H1 (cell line): Measurements from ENCODE around the gene NKAPD1. TPM values are rescaled to one million over a fixed set of nuclear protein-coding genes. Genes with fewer than 3 reads are reported as not detected.

Experiments used
- CTCF ChIA-PET: fragments of 300-600 bp; sonication (Branson Sonifier 250); formaldehyde crosslinking; loops from one replicate; lab custom pipeline; 2021; ENCODE audit not compliant: partially characterized antibody; lab: Charles Lee
- POLR2A ChIA-PET: fragments of 300-600 bp; sonication (Branson Sonifier 250); formaldehyde crosslinking; loops from one replicate; lab custom pipeline; 2021; ENCODE audit warnings: inconsistent platforms; ENCODE audit not compliant: partially characterized antibody; lab: Charles Lee
- DNase-seq, 2 experiments: peaks; one replicate each; pipeline versions ENCODE4 v3.0.0 to v3.0.0-alpha.2; 2010 to 2022; ENCODE audit warnings: low spot score in 2 of 2, low read depth in 1 of 2, mixed read lengths in 1 of 2
- FAIRE-seq: peaks from 2 replicates; lab custom pipeline; 2011; peaks lifted over from hg19 to GRCh38; lab: Jason Lieb, UNC
- H2AFZ ChIP-seq: 2 replicates; pipeline ENCODE4 v1.8.1; 2012; ENCODE audit warnings: low read length, inconsistent platforms
- H2AK5ac ChIP-seq: 2 replicates; pipeline ENCODE4 v1.6.1; 2013; ENCODE audit warnings: low read depth, low read length
- H2BK120ac ChIP-seq: replicated peaks from 2 replicates; pipeline ENCODE3; 2013; ENCODE audit warnings: low read depth, low read length, inconsistent platforms
- H2BK12ac ChIP-seq: 2 replicates; pipeline ENCODE4 v1.6.1; 2013; ENCODE audit warnings: low read depth, low read length
- H2BK15ac ChIP-seq: 2 replicates; pipeline ENCODE4 v1.6.1; 2013; ENCODE audit warnings: low read length
- H2BK20ac ChIP-seq: 2 replicates; pipeline ENCODE4 v1.6.1; 2013; ENCODE audit warnings: low read length
- H2BK5ac ChIP-seq: 2 replicates; pipeline ENCODE4 v1.6.1; 2013; ENCODE audit warnings: low read depth, low read length
- H3K14ac ChIP-seq: 2 replicates; pipeline ENCODE4 v1.6.1; 2013; ENCODE audit warnings: inconsistent platforms; ENCODE audit not compliant: insufficient read length
- H3K18ac ChIP-seq: 2 replicates; pipeline ENCODE4 v1.6.1; 2013; ENCODE audit warnings: low read length; ENCODE audit errors: extremely low read depth
- H3K23ac ChIP-seq: 2 replicates; pipeline ENCODE4 v1.6.1; 2013; ENCODE audit warnings: inconsistent platforms; ENCODE audit not compliant: insufficient read length
- H3K23me2 ChIP-seq: 2 replicates; pipeline ENCODE4 v1.6.1; 2013; ENCODE audit warnings: low read depth, low read length
- H3K27ac ChIP-seq: 2 replicates; pipeline ENCODE4 v1.6.1; 2011; ENCODE audit warnings: low read depth, low read length, inconsistent platforms
- H3K27me3 ChIP-seq, 4 experiments: replicated peaks in 1 of 4; 1 replicate in 1 of 4; 2 replicates in 3 of 4; pipeline versions ENCODE4 v1.6.1 to v1.8.1; 2011 to 2013; ENCODE audit warnings: low read length in 3 of 4, mild to moderate bottlenecking in 3 of 4, inconsistent platforms in 2 of 4, mixed read lengths in 2 of 4, moderate library complexity in 1 of 4; ENCODE audit not compliant: control insufficient read depth in 3 of 4, insufficient read depth in 3 of 4; ENCODE audit errors: extremely low read depth in 1 of 4
- H3K36me3 ChIP-seq, 4 experiments: 2 replicates each; pipeline versions ENCODE4 v1.6.1 to v1.8.1; 2011 to 2013; ENCODE audit warnings: mild to moderate bottlenecking in 4 of 4, low read length in 3 of 4, moderate library complexity in 2 of 4, control low read depth in 1 of 4, inconsistent platforms in 1 of 4; ENCODE audit not compliant: insufficient read depth in 4 of 4, control insufficient read depth in 2 of 4
- H3K4ac ChIP-seq: replicated peaks from 2 replicates; pipeline ENCODE3; 2013; ENCODE audit warnings: low read length, low read depth, mixed read lengths, inconsistent platforms; ENCODE audit not compliant: insufficient read length
- H3K4me1 ChIP-seq, 4 experiments: replicated peaks in 1 of 4; 1 replicate in 1 of 4; 2 replicates in 3 of 4; pipeline versions ENCODE4 v1.6.1 to v1.8.1; 2011 to 2013; ENCODE audit warnings: low read length in 3 of 4, inconsistent platforms in 2 of 4, mixed read lengths in 1 of 4; ENCODE audit not compliant: insufficient read depth in 4 of 4, control insufficient read depth in 3 of 4
- H3K4me2 ChIP-seq, 2 experiments: 2 replicates each; pipeline versions ENCODE4 v1.6.1 to v1.8.1; 2011 to 2013; ENCODE audit warnings: low read depth in 2 of 2, low read length in 2 of 2, control low read depth in 1 of 2, inconsistent platforms in 1 of 2, mild to moderate bottlenecking in 1 of 2; ENCODE audit not compliant: insufficient read depth in 1 of 2
- H3K4me3 ChIP-seq, 4 experiments: fragments of 200-600, 300-600 bp in 1 of 4; sonication (generic), shearing (Covaris generic), sonication (Bioruptor Twin) in 1 of 4; 2 replicates each; pipeline versions ENCODE4 v1.5.1 to v1.8.1; 2011 to 2016; ENCODE audit warnings: low read length in 4 of 4, low read depth in 3 of 4, control low read depth in 2 of 4, inconsistent platforms in 2 of 4, mild to moderate bottlenecking in 2 of 4, mixed read lengths in 1 of 4, moderate library complexity in 1 of 4; ENCODE audit not compliant: insufficient read depth in 2 of 4; ENCODE audit errors: extremely low read depth in 1 of 4
- H3K56ac ChIP-seq: replicated peaks from 2 replicates; pipeline ENCODE3; 2013; ENCODE audit warnings: low read depth, mild to moderate bottlenecking, mixed read lengths, low read length, inconsistent platforms; ENCODE audit not compliant: insufficient read length
- H3K79me1 ChIP-seq: 2 replicates; pipeline ENCODE4 v1.6.1; 2013; ENCODE audit warnings: low read depth, low read length, control low read depth
- H3K79me2 ChIP-seq, 2 experiments: 2 replicates each; pipeline versions ENCODE4 v1.6.1 to v1.8.1; 2012 to 2013; ENCODE audit warnings: low read length in 2 of 2, mild to moderate bottlenecking in 2 of 2, inconsistent platforms in 1 of 2; ENCODE audit not compliant: insufficient read depth in 2 of 2, control insufficient read depth in 1 of 2
- H3K9ac ChIP-seq, 4 experiments: replicated peaks in 1 of 4; 1 replicate in 1 of 4; 2 replicates in 3 of 4; pipeline versions ENCODE4 v1.6.1 to v1.8.1; 2011 to 2013; ENCODE audit warnings: low read depth in 3 of 4, low read length in 3 of 4, control low read depth in 2 of 4, mild to moderate bottlenecking in 2 of 4, moderate library complexity in 2 of 4, inconsistent platforms in 1 of 4; ENCODE audit errors: extremely low read depth in 1 of 4
- H3K9me3 ChIP-seq, 2 experiments: 2 replicates each; pipeline versions ENCODE4 v1.6.1 to v1.8.1; 2012 to 2013; ENCODE audit warnings: mild to moderate bottlenecking in 2 of 2, moderate library complexity in 2 of 2, control low read depth in 1 of 2, inconsistent platforms in 1 of 2, low read depth in 1 of 2, low read length in 1 of 2, mixed read lengths in 1 of 2; ENCODE audit not compliant: insufficient read depth in 2 of 2
- H4K20me1 ChIP-seq, 2 experiments: replicated peaks in 1 of 2; 2 replicates each; pipeline versions ENCODE3 to v1.8.1; 2011 to 2013; ENCODE audit warnings: inconsistent platforms in 2 of 2, low read length in 2 of 2, mild to moderate bottlenecking in 1 of 2; ENCODE audit not compliant: insufficient read depth in 2 of 2, control insufficient read depth in 1 of 2
- H4K5ac ChIP-seq: 2 replicates; pipeline ENCODE4 v1.6.1; 2013; ENCODE audit warnings: low read length, low read depth, mixed read lengths, inconsistent platforms; ENCODE audit not compliant: insufficient read length
- H4K8ac ChIP-seq: 2 replicates; pipeline ENCODE4 v1.8.0; 2013; ENCODE audit warnings: mild to moderate bottlenecking, moderate library complexity, low read length, inconsistent platforms; ENCODE audit not compliant: insufficient read depth; ENCODE audit errors: extremely low read depth
- H4K91ac ChIP-seq: replicated peaks from 2 replicates; pipeline ENCODE3; 2013; ENCODE audit warnings: low read length, mixed read lengths, inconsistent platforms; ENCODE audit not compliant: insufficient read length
- ATF2 ChIP-seq: IDR thresholded peaks from 2 replicates; pipeline ENCODE4 v1.6.1; 2012; ENCODE audit warnings: low read length, inconsistent platforms
- ATF3 ChIP-seq: IDR thresholded peaks from 2 replicates; pipeline ENCODE4 v1.6.1; 2011; ENCODE audit warnings: low read depth, mild to moderate bottlenecking, low read length; ENCODE audit not compliant: insufficient read depth
- CHD1 ChIP-seq: IDR thresholded peaks from 2 replicates; pipeline ENCODE4 v1.6.1; 2012; ENCODE audit warnings: low read depth, low read length, improper control_type of control experiment
- CHD2 ChIP-seq: IDR thresholded peaks from 2 replicates; pipeline ENCODE4 v1.6.1; 2012; ENCODE audit warnings: low read length, improper control_type of control experiment
- CTBP2 ChIP-seq: IDR thresholded peaks from 2 replicates; pipeline ENCODE4 v1.7.0; 2011; ENCODE audit warnings: borderline replicate concordance, mild to moderate bottlenecking, moderate library complexity, mixed read lengths, low read length; ENCODE audit not compliant: insufficient read depth, insufficient read length
- POLR2A ChIP-seq, 2 experiments: IDR thresholded peaks; 1 replicate in 1 of 2; 2 replicates in 1 of 2; pipeline ENCODE4 v1.6.1; 2011; ENCODE audit warnings: low read depth in 2 of 2, low read length in 2 of 2, mild to moderate bottlenecking in 2 of 2; ENCODE audit errors: control extremely low read depth in 1 of 2
- SAP30 ChIP-seq: fragments of 300-600 bp; sonication (generic); IDR thresholded peaks from 2 replicates; pipeline ENCODE4 v1.7.1; 2012; ENCODE audit warnings: low read length, moderate library complexity, mild to moderate bottlenecking, inconsistent platforms; ENCODE audit not compliant: insufficient read depth, insufficient replicate concordance
- SP4 ChIP-seq: IDR thresholded peaks from 2 replicates; pipeline ENCODE4 v1.6.1; 2012; ENCODE audit warnings: low read length, inconsistent platforms
- SUZ12 ChIP-seq: fragments of 200-600 bp; sonication (generic); IDR thresholded peaks from 2 replicates; pipeline ENCODE4 v1.6.1; 2012; ENCODE audit warnings: mild to moderate bottlenecking, inconsistent platforms, low read length, moderate library complexity, mixed read lengths
- TCF12 ChIP-seq: IDR thresholded peaks from 2 replicates; pipeline ENCODE4 v1.6.1; 2011; ENCODE audit warnings: low read depth, mild to moderate bottlenecking, low read length
- USF2 ChIP-seq: IDR thresholded peaks from 2 replicates; pipeline ENCODE4 v1.6.1; 2011; ENCODE audit warnings: low read length, improper control_type of control experiment
- ZNF274 ChIP-seq: IDR thresholded peaks from 2 replicates; pipeline ENCODE4 v1.7.0; 2012; ENCODE audit warnings: low read length, borderline replicate concordance; ENCODE audit errors: extremely low read depth
- polyA plus RNA-seq, 7 experiments: library from polyadenylated mRNA; depleted of rRNA in 3 of 7; stranded (reverse) in 5 of 7; unstranded in 2 of 7; fragments of >200 nt in 5 of 7; fragments of 200-250 nt in 2 of 7; gene quantifications; 1 replicate in 5 of 7; 2 replicates in 1 of 7; 4 replicates in 1 of 7; pipeline versions ENCODE4 v1.2.1 to v1.2.3, GENCODE V29; 2011 to 2013; ENCODE audit warnings: missing spikeins in 2 of 7, mixed read lengths in 2 of 7
- total RNA-seq: library from RNA; stranded (reverse); fragmentation: NEBNext Ultra II Directional; extraction: Animal tissue kit (Norgen Biotek cat#: 25700); gene quantifications from 2 replicates; pipeline ENCODE4 v1.2.1, GENCODE V29; 2021

Gene NKAPD1
- total and polyA plus RNA-seq, 2 of the 8 experiments (the other 6 are each of a cell fraction or from before 2014, with no cell fraction given), result 6.7 to 16.7 TPM

GRCh38 chr11:112037527-112037926 lies 36.6 kb upstream of the NKAPD1 start:
- Histone ChIP-seq H4K8ac (no peak overlapping the region), H3K18ac (no peak overlapping the region), H3K4me3 (no peak overlapping the region), H3K79me1 (0 out of 2 replicates have a peak, but pooled peaks cover 2% of the 10 kb centered on the region), H2BK120ac (no peak overlapping the region), H2BK12ac (no peak overlapping the region), H4K20me1 (peaks cover 0 to 1% of the 10 kb centered on the region in 2 experiments), H3K27ac (no peak overlapping the region), H3K27me3 (no peaks in the 10 kb centered on the region), H4K5ac (no peak overlapping the region), H3K9ac (no peak overlapping the region), H3K4ac (no peak overlapping the region), H2AK5ac (no peak overlapping the region), H3K23me2 (no peaks in the 10 kb centered on the region), H3K23ac (no peak overlapping the region), H2BK20ac (no peak overlapping the region), H3K14ac (no peak overlapping the region), H3K4me1 (no peaks in the 10 kb centered on the region), H3K79me2 (peaks cover 0 to 1% of the 10 kb centered on the region in 2 experiments; a peak in 1 of 4 replicates), H3K56ac (no peak overlapping the region), H4K91ac (no peak overlapping the region), H3K36me3 (peaks cover 9 to 71% (median 35%) of the 10 kb centered on the region in 4 experiments; a peak in 7 of 8 replicates), H2AFZ (no peak overlapping the region), H2BK5ac (no peak overlapping the region), H3K4me2 (no peak overlapping the region), H3K9me3 (no peaks in the 10 kb centered on the region), H2BK15ac (no peak overlapping the region)
- FAIRE-seq (no peak), DNase-seq (no peak)
- ChIA-PET POLR2A (no interaction called here), CTCF (interaction anchor here (0.6 to 0.7 kb wide), 2 partner anchors 108 to 131 kb away, joined by 3 to 4 read pairs; no protein-coding TSS in a partner anchor)
- TF ChIP-seq ATF3 (no peak), TCF12 (no peak), SUZ12 (no peak), ATF2 (no peak), CHD2 (no peak), POLR2A (IDR thresholded peaks at IDR 0.05; ENCODE audit: control extremely low read depth in 1 of 2, low read depth in 2 of 2, low read length in 2 of 2) (no peak), ZNF274 (no peak), CHD1 (no peak), USF2 (no peak), SAP30 (no peak), SP4 (no peak), CTBP2 (no peak)
